Subcutaneous adipose tissue (tissue), 4 donors: ENCODE results near the gene PRPSAP1. TPM values are rescaled to one million over a fixed set of nuclear protein-coding genes. Genes with fewer than 3 reads are reported as not detected.

Experiments used
- CTCF ChIP-seq: fragments of 450-650 bp; IDR thresholded peaks from one replicate; pipeline ENCODE4 v1.5.1; 2016; ENCODE audit warnings: low read depth, mild to moderate bottlenecking, control low read depth, antibody characterized with exemption, moderate library complexity
- total RNA-seq, 4 donors: library from RNA; depleted of rRNA; stranded (reverse); fragments of >200 nt; gene quantifications; one replicate each; pipeline ENCODE4 v1.1.0, GENCODE V29; 2016

The PRPSAP1 gene
- total RNA-seq, 4 donors from 2014 or later = 64.4 to 104 (median 71.2) TPM

GRCh38 chr17:76304226-76305134 lies 49.2 kb downstream of the PRPSAP1 start:
- TF ChIP-seq CTCF = no peak

GRCh38 chr17:76297436-76297835 lies 56.3 kb downstream of the PRPSAP1 start:
- no peak for TF ChIP-seq CTCF

- no peak for TF ChIP-seq CTCF
Observed at GRCh38 chr17:76296889-76297288, 56.8 kb downstream of the PRPSAP1 start.

- TF ChIP-seq CTCF = no peak
Observed at GRCh38 chr17:76296186-76296585, 57.5 kb downstream of the PRPSAP1 start.

- TF ChIP-seq CTCF = no peak
Observed at GRCh38 chr17:76293106-76293505, 60.6 kb downstream of the PRPSAP1 start.

GRCh38 chr17:76292567-76292966 lies 61.1 kb downstream of the PRPSAP1 start:
- TF ChIP-seq CTCF = no peak

- no peak for TF ChIP-seq CTCF
Observed at GRCh38 chr17:76281573-76282371, 71.9 kb downstream of the PRPSAP1 start.
